Measurements from ENCODE around the gene INF2. TPM values are rescaled to one million over a fixed set of nuclear protein-coding genes. Genes with fewer than 3 reads are reported as not detected.
"Not testable (repeated sequence)": the region's sequence is repeated elsewhere in the genome, so short reads cannot be mapped to it uniquely, and the experiment has no call there.

INF2 gene
- total RNA-seq, 1 donor from 2014 or later: 61.7 TPM

DNA sequence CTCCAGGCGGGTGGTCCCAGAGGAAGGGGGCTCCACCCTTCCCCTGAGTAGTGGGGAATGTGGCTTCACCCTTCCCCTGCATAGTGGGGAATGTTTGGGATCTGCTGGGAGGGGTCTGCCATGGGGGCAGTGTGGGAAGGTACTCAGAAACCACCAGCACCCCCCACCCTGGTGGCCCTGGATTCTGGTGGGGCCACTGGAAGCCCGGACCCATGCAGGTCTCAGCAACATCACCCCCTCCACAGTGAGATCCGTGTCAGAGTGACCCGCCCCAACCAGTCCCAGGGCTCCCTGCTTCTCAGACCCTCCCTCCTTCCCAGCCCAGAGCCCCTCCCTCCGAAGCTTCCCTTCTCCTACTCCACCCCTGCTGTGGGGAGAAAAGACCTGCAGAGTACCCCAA lies 30.3 kb upstream of the INF2 start:
- peaks cover 3% of the 10 kb centered on the region for H3K36me3 Mint-ChIP-seq (ENCODE audit: low read depth)
- TF ChIP-seq, protein P1, sequence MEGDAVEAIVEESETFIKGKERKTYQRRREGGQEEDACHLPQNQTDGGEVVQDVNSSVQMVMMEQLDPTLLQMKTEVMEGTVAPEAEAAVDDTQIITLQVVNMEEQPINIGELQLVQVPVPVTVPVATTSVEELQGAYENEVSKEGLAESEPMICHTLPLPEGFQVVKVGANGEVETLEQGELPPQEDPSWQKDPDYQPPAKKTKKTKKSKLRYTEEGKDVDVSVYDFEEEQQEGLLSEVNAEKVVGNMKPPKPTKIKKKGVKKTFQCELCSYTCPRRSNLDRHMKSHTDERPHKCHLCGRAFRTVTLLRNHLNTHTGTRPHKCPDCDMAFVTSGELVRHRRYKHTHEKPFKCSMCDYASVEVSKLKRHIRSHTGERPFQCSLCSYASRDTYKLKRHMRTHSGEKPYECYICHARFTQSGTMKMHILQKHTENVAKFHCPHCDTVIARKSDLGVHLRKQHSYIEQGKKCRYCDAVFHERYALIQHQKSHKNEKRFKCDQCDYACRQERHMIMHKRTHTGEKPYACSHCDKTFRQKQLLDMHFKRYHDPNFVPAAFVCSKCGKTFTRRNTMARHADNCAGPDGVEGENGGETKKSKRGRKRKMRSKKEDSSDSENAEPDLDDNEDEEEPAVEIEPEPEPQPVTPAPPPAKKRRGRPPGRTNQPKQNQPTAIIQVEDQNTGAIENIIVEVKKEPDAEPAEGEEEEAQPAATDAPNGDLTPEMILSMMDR (conservative IDR thresholded peaks at IDR 0.05): no peak
- H3K9me3 Mint-ChIP-seq: peaks cover 6% of the 10 kb centered on the region
- DNase-seq (ENCODE audit: low read depth, low spot score): no peak
- H3K27ac Mint-ChIP-seq (ENCODE audit: unreplicated experiment): no peak overlapping the region
- no peaks in the 10 kb centered on the region for H3K27me3 Mint-ChIP-seq (ENCODE audit: low read depth)
- H3K4me1 Mint-ChIP-seq: peaks cover 31% of the 10 kb centered on the region
- no peak overlapping the region for H3K4me3 Mint-ChIP-seq

DNA sequence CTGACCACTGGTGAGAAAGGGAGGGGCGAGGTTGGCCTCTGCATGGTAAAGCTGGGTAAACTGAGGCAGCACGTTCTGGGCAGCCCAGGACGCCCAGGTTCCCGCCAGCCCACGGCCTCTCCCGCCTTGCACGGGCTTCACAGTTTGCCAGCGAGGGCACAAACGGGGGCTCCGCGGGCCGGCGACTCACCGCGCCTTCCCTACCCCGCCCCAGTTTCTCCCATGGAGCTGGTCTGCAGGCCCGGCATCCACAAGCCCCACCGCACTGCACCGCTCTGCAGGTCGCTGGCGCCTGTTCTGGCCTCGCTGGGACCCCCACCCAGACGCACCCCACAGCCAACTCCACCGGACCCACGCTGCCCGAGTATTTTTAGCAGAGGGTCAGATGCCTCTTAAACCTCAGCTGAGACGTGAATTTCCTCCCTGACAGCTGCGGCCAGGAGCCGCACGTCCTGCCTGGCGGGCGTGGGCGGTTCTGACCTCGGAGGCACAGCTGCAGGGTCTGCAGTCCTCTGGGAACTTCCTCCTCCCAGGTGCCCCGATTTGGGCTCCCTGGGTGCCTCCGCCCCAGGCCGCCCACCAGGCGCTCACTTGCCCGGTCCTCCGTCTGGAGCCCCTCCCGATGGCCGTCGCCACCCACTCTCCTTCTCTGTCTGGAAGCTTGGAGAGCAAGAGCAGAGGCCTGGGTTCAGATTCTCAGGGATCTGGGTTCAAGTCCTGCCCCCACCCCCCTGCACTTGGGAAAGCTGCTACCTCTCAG lies 29.5 kb upstream of the INF2 start:
- no peak for DNase-seq (ENCODE audit: low read depth, low spot score)
- Mint-ChIP-seq H3K9me3 (peaks cover 4% of the 10 kb centered on the region), H3K27ac (ENCODE audit: unreplicated experiment) (no peak overlapping the region), H3K4me3 (no peak overlapping the region), H3K27me3 (ENCODE audit: low read depth) (no peaks in the 10 kb centered on the region), H3K36me3 (ENCODE audit: low read depth) (peaks cover 4% of the 10 kb centered on the region), H3K4me1 (peaks cover 39% of the 10 kb centered on the region)
- TF ChIP-seq, protein P1 (conservative IDR thresholded peaks at IDR 0.05): no peak

DNA sequence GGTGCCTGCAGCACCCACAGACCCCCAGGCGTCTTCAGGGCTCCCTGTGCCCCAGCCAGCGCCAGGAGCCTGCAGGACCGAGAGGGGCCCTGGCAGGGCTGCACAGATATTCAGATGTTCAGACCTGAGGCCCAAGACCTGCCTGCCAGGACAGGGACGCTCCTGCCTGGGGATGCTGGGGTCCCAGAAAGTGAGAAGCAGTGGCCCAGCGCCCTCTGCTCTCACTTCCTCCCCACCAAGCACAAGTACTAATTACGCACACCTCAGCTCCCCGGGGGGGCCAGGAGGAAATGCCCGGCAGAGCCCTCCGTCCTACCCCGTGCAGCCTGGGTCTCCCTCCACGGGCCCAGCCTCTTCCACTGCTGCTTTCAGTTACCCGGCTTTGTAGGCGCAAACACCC lies 28.8 kb upstream of the INF2 start:
- peaks cover 8% of the 10 kb centered on the region for H3K36me3 Mint-ChIP-seq (ENCODE audit: low read depth)
- H3K9me3 Mint-ChIP-seq: peaks cover 4% of the 10 kb centered on the region
- no peak overlapping the region for H3K4me3 Mint-ChIP-seq
- no peak for DNase-seq (ENCODE audit: low read depth, low spot score)
- peaks cover 44% of the 10 kb centered on the region for H3K4me1 Mint-ChIP-seq
- H3K27me3 Mint-ChIP-seq (ENCODE audit: low read depth): no peaks in the 10 kb centered on the region
- TF ChIP-seq, protein P1 (conservative IDR thresholded peaks at IDR 0.05): no peak
- no peak overlapping the region for H3K27ac Mint-ChIP-seq (ENCODE audit: unreplicated experiment)

DNA sequence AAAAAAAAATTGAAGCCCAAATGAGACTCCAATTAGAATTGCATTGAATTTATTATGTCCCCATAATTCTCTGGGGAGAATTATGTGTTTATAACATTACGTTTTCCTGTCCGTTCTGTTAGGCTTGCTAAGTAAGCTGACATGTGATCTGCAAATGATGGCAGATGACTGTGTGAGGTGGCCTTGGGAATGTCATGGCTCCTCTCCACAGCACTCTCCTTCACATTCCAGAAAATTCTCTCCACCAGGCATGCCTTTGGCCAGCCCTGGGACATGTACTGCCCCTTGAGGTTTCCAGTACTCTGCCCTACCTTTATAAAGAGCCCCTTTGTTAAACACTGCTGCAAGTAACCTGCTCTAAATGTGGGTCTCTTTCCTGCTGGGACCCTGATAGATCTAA lies 28.3 kb upstream of the INF2 start:
- peaks cover 44% of the 10 kb centered on the region for H3K4me1 Mint-ChIP-seq
- H3K9me3 Mint-ChIP-seq: peaks cover 4% of the 10 kb centered on the region
- H3K27ac Mint-ChIP-seq (ENCODE audit: unreplicated experiment): no peak overlapping the region
- H3K36me3 Mint-ChIP-seq (ENCODE audit: low read depth): peaks cover 8% of the 10 kb centered on the region
- TF ChIP-seq, protein P1 (conservative IDR thresholded peaks at IDR 0.05): no peak
- H3K4me3 Mint-ChIP-seq: no peak overlapping the region
- DNase-seq (ENCODE audit: low read depth, low spot score): no peak
- no peaks in the 10 kb centered on the region for H3K27me3 Mint-ChIP-seq (ENCODE audit: low read depth)

DNA sequence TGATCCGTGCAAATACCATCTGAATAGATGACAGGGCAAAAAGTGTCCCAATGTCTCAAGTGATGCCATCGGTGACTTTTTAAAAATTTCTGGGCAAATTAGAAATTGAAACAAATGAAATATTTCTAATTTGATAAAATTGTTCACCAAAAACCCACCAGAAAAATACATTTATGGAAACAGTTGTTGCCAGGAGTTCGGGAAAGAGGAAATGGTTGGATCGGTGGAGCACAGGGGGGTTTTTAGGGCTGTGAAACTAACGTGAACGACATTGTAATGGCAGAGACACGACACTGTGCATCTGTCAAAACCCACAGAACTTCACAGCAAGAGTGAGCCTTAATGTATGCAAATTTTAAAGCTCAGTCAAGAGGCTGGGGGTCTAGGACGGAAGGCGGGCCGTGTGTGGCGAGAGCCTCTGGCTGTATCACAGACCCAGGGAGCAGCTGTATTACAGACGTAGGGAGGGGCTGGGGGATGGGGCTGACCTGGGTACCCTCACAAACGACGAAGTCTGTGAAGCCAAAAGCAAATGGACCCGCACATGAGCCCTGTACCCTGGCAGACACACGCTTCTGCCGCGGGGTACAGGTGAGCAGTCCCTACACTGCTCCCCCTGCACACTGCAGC lies 27.8 kb upstream of the INF2 start:
- not testable (repeated sequence) for H3K27me3 Mint-ChIP-seq (ENCODE audit: low read depth); H3K9me3 Mint-ChIP-seq; H3K4me3 Mint-ChIP-seq; DNase-seq (ENCODE audit: low read depth, low spot score); H3K36me3 Mint-ChIP-seq (ENCODE audit: low read depth); H3K27ac Mint-ChIP-seq (ENCODE audit: unreplicated experiment)
- H3K4me1 Mint-ChIP-seq: peaks cover 45% of the 10 kb centered on the region

DNA sequence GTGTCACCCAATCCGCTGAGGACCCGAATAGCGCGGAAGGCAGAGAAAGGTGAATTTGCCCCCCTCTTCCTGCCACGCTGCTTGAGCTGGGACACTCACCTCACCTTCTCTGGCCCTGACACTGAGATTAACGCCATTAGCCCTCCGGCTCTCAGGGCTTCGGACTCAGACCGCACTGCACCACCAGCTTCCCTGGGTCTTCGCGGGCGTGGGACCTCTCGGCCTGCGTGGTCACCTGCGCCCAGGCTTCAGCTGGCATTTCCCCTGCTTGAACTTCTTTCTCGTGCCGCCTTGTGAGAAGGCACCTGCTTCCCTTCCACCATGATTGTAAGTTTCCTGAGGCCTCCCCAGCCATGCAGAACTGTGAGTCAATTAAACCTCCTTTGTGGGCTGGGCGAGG lies 26.9 kb upstream of the INF2 start:
- H3K4me3 Mint-ChIP-seq; H3K9me3 Mint-ChIP-seq; H3K27me3 Mint-ChIP-seq (ENCODE audit: low read depth); H3K36me3 Mint-ChIP-seq (ENCODE audit: low read depth); DNase-seq (ENCODE audit: low read depth, low spot score): not testable (repeated sequence)
- Mint-ChIP-seq H3K27ac (ENCODE audit: unreplicated experiment) (peak overlapping the region; percentile 19), H3K4me1 (peaks cover 49% of the 10 kb centered on the region)
